Endometrial microvascular endothelial cells (primary cell): ENCODE measurements around the gene CPSF4. TPM values are rescaled to one million over a fixed set of nuclear protein-coding genes. Genes with fewer than 3 reads are reported as not detected.
"Not testable (repeated sequence)": the region's sequence is repeated elsewhere in the genome, so short reads cannot be mapped to it uniquely, and the experiment has no call there.

ENCODE experiments used
- in situ Hi-C: cut with HindIII; loops from 2 replicates; pipeline ENCODE4 v1.10.0; 2017; ENCODE audit warnings: low sequenced_read_pairs, low pct_unique_long_range_greater_than_20kb; ENCODE audit errors: inconsistent ontology term
- total RNA-seq: library from RNA; depleted of rRNA; stranded (reverse); fragments of >200 nt; gene quantifications from one replicate; pipeline ENCODE4 v1.2.3, GENCODE V29; 2015; ENCODE audit errors: inconsistent ontology term

CPSF4 gene
- total RNA-seq, 1 donor from 2014 or later, result 25.1 TPM

DNA sequence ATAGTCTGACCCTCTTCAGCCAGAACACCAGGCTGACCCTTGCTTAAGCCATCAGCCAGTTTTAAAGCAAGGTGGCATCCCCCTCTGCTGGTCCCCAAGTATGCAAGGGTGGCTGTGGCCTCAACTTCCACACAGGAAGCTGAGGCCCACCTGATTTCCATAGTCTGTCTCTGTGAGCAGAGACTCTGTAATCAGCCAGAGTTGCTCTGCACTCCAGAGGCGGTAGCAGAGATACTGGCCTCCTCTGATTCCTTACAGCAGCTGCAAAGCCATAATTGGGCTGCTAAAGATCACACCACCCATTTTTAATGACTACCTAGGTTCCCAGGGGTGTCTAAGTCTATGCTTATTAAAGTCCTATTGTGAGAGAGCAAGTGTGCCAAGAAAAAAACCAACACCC is 32.2 kb upstream of the CPSF4 start:
- in situ Hi-C loops, result no loop called here

- in situ Hi-C loops, result no loop called here
These were observed 30.8 kb upstream of the CPSF4 start for GRCh38 chr7:99407872-99408378.

DNA sequence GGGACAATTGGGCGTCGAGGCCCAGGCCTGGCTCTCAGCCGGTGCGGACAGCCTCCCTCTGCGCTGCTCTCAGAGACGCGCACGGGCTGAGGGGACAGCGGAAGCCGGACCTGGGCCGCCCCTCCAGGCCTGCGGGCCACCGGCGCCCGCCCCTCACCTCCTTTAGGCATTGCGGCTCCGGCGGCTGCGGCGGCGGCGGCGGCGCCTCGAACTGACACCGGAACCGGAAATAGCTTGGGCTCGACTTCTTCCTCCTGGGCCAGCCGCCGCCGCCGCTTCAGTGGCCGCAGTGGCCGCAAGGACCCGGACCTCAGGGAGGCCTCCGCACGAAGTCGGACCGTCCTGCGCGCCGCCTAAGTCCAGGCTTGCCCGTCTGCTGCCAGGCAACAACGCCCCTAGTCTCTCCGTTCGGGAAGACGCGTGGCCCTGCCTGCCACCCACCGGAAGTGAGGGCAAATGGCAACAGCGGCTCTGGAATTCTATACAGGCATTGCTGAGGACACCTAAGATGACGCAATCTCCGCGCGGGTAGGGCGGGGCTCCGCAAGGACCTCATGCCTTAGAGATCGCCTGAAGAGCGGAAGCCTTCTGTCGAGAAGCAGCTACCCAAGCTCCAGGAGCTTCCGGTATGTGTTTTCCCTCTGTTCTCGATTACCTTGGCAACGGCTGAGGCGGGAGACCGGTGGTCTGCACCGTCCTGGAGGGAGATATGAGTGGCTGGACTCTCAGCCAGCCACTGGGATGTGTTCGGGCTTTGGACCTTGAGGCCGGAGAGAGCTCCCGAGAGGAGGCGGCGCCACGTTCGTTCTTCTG is 30.2 kb upstream of the CPSF4 start, which contains the start of the genes BUD31 and PDAP1:
TSS of gene BUD31 (plus strand) at position 591 of the 813 bp plus-strand sequence. CDS start 2,124 bp downstream, outside the sequence.
TSS of gene PDAP1 (minus strand) at position 219 of the 813 bp plus-strand sequence. CDS start at position 170, 49 bp downstream.
- in situ Hi-C loops, result no loop called here

DNA sequence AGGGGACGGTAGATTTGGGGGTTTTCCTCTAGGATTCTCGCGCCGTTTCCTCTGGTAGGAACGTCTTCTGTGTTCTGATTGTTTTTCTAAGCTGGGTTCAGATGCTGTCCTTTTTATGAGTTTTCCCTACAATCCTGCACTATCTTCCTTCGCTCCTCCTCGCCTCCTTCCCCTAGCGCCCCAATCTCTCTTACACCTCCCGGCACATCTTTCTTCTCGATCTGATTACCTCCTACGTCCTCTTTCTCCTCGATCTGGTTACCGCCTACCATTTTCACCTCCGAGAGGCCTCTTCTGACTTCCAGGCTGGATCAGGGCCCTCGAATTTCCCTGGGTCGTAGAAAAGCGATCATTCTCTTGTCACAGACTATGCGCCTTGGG is 29.6 kb upstream of the CPSF4 start:
- in situ Hi-C loops, result no loop called here

GRCh38 chr7:99409806-99410205 is 28.9 kb upstream of the CPSF4 start:
- in situ Hi-C loops, result no loop called here

DNA sequence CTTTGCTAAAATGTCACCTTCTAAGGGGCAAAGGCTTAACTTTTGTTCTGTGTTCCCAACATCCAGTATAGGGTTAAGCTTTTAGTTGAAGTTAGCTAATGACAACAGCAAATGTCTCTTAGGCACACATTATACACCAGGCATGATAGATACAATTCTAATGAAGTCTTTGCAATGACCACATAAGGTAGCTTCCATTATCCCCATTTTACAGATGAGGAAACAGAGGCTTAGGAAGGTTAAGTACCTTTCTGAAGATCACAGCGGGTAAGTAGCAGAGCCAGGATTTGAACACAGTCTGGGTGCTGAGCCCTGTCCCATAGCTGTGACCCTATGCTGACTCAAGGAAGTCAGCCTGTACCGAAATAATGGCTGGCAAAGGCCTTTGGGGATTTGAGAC is 28.1 kb upstream of the CPSF4 start:
- in situ Hi-C loops, result no loop called here

DNA sequence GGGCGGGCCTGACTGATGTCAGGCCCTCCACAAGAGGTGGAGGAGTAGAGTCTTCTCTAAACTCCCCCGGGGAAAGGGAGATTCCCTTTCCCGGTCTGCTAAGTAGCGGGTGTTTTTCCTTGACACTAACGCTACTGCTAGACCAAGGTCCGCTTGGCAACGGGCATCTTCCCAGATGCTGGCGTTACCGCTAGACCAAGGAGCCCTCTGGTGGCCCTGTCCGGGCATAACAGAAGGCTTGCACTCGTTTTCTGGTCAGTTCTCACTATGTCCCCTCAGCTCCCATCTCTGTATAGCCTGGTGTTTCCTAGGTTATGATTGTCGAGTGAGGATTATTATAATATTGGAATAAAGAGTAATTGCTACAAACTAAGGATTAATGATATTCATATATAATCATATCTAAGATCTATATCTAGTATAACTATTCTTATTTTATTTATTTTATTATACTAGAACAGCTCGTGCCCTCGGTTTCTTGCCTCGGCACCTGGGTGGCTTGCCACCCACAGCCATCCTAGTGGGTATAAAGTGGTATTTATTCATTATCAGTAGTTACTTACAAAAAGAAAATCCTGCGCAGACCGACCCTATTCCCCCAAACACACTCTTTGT is 23.1 kb upstream of the CPSF4 start:
- in situ Hi-C loops, result not testable (repeated sequence)

- in situ Hi-C loops, result no loop called here
These were observed 20.5 kb upstream of the CPSF4 start for GRCh38 chr7:99418260-99418659.

DNA sequence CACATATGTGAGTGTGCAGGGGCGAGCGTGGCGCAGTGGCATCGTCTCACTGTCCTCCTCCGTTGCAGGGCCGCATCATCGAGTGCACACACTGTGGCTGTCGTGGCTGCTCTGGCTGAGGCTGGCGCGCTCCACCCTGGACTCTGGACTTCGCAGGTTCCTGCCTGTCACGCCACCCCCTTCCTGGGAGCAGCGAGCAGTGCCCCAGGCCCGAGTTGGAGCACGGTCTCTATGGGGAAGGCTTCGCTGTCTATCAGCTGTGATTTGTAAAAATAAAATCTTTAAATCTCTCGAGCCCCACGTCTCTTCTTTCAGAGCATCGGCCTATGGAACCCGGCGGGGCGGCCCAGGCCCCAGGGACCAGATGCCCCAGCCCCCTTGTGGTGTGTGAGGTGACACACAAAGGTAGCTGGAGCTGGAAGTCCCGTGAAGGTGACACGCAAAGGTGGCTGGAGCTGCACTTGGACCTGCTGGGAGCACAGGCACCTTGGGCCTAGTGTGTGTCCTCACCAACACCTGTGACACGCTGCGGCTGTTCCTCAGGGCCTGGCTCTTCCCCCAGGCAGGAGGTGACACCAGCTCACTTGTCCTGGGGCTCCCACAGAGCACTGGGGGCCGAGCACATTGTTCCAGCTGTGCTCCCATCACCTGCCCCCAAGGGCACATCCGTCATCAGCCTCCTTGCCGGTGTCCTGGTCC is 19.3 kb upstream of the CPSF4 start:
- in situ Hi-C loops, result no loop called here

GRCh38 chr7:99420213-99420612 is 18.5 kb upstream of the CPSF4 start:
- in situ Hi-C loops, result no loop called here

DNA sequence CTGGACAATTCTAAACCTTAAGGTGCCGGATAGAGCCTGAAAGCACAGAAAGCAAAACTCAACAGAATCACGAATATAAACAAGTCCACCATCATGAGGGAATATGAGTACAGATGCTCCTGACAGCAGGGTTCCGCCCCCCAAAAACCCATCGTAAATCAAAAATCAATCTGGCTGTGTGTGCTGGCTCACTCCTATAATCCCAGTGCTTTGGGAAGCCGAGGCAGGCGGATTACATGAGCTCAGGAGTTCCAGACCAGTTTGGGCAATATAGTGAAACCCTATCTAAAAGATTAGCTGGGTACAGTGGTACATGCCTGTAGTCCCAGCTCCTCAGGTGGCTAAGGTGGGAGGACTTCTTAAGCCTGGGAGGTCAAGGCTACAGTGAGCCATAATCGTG is 17.8 kb upstream of the CPSF4 start:
- in situ Hi-C loops, result no loop called here

GRCh38 chr7:99422186-99422585 is 16.6 kb upstream of the CPSF4 start:
- in situ Hi-C loops, result no loop called here

GRCh38 chr7:99422625-99423024 is 16.1 kb upstream of the CPSF4 start:
- in situ Hi-C loops, result no loop called here

DNA sequence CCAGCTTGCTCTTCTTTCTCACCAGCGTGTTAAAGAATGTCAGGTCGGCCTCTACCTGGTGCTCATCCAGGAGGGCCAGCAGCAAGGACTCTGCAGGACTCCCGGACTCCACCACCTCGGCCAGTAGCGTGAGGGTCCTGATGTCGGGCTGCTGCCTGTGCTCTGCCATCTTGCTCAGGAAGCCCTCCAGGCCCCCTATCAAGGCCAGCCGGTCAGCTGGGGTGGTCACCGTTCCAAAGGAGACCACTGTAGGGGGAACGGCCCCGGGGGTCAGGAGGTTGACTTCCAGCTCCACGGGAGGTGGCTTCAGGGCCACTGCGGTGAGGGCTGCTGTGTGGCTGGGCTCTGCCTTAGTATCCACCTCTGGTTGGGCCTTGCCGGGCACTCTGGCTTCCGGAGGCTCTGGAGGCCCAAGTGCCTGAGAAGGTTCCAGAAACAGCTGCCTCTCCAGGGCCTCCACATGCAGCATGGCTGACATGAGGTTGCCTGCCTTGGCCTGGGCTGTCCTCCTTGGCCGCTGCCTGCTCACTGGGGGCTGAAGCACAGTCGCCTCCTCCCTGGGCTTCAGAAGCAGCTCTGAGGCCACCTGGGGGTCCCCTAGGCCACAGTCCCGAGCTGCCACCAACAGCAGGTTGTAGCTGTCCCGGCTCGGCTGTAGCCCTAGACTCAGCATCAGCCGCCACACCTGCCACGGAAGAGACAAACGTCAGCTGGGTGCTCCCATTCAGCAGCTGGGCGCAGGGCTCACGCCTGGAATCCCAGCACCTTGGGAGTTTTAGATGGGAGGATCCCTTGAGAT is 13.6 kb upstream of the CPSF4 start:
- in situ Hi-C loops, result no loop called here

DNA sequence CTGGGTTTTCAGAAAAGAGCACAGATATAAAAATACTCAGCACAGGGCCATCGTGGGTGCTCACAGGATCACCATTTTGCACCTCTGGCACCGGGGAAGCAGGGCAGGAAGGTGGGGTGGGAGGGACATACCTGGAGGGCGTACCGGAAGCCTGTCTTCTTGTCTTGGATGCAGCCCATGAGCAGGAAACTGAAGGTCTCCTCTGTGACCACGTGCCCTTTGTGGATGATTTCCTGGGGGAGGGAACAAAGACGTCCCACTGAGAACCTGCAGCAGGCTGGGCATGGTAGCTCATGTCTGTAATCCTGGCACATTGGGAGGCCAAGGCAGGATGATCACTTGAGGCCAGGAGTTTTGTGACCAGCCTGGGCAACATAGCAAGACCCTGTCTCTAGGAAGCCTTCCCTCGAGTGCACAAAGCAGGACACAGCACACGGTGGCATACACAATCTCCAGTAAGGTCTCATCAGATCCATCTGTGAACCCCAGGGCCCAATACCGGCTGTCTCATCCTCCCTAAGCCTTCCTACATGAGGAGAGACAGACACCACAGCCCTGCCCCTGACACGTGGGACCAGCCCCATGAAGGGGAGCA is 9.7 kb upstream of the CPSF4 start:
- in situ Hi-C loops, result no loop called here

DNA sequence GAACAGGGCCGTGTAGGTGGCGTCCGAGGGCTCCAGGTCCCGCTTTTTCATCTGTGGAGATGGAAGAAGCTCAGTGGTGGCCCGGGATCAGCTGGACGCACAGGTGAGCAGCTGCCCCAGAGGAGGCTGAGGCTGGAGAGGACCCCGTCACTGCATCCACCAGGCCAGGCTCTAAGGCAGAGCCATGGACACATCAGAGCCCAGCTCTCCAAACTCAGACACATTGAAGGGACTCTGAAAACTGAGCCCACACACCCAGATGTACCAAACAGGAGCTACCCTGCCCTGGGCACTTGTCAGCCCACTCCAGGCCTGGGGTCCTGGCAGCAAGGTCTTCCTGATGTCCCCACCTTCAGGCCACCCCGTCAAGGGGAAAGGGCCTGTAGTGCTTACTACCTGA is 9.0 kb upstream of the CPSF4 start:
- in situ Hi-C loops, result no loop called here

- in situ Hi-C loops, result not testable (repeated sequence)
These were observed 6.8 kb upstream of the CPSF4 start for GRCh38 chr7:99431756-99432540.

DNA sequence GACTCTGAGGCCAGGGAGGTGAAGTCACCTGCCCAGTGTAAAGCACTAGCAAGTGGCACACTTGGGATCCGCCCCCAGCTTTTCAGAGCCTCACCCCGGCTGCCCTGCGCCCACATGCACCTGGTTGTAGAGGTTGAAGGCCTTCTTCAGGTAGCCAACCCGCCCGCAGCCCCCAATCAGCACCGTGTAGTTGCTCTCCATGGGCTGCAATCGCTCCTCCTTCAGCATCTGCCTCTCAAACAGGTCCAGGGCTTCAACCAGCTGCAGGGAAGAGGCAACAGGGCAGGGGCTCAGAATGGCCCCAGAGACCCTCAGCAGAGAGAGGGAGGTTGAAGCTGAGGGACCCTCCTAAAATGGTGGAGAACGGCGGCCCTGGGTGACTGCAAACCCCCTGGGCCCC is 5.6 kb upstream of the CPSF4 start:
- in situ Hi-C loops, result no loop called here
